Progenitor cell of endocrine pancreas (in vitro differentiated cells): ENCODE results near the gene SYTL4. TPM values are rescaled to one million over a fixed set of nuclear protein-coding genes. Genes with fewer than 3 reads are reported as not detected.

Experiments used
- DNase-seq: peaks from one replicate; pipeline ENCODE4 v3.0.0; 2021; ENCODE audit warnings: low spot score; ENCODE audit not compliant: unreplicated experiment
- H3K27ac Mint-ChIP-seq: 2 replicates; pipeline ENCODE4 v1.8.0; 2021; ENCODE audit warnings: mild to moderate bottlenecking, moderate library complexity, mixed read lengths
- H3K27me3 Mint-ChIP-seq: 2 replicates; pipeline ENCODE4 v1.8.0; 2021; ENCODE audit warnings: mixed read lengths
- H3K36me3 Mint-ChIP-seq: 2 replicates; pipeline ENCODE4 v1.8.0; 2022; ENCODE audit warnings: mixed read lengths; ENCODE audit not compliant: insufficient read depth
- H3K4me1 Mint-ChIP-seq: 2 replicates; pipeline ENCODE4 v1.8.0; 2021; ENCODE audit warnings: low read depth, mixed read lengths
- H3K4me3 Mint-ChIP-seq: 2 replicates; pipeline ENCODE4 v1.8.0; 2021; ENCODE audit warnings: low read depth, mild to moderate bottlenecking, moderate library complexity, mixed read lengths
- H3K9me3 Mint-ChIP-seq: 2 replicates; pipeline ENCODE4 v1.8.0; 2021; ENCODE audit warnings: low read depth, mixed read lengths
- total RNA-seq: library from RNA; stranded (reverse); gene quantifications from 2 replicates; pipeline ENCODE4 v1.2.1, GENCODE V29; 2021
- TF ChIP-seq, protein P1 (sequence below): fragments of 200-600 bp; sonication (generic); IDR thresholded peaks from one replicate; pipeline ENCODE4 v1.5.0; 2021; ENCODE audit warnings: antibody characterized with exemption, mild to moderate bottlenecking; ENCODE audit not compliant: unreplicated experiment

SYTL4 gene
- total RNA-seq, 1 donor from 2014 or later: 1.8 TPM

DNA sequence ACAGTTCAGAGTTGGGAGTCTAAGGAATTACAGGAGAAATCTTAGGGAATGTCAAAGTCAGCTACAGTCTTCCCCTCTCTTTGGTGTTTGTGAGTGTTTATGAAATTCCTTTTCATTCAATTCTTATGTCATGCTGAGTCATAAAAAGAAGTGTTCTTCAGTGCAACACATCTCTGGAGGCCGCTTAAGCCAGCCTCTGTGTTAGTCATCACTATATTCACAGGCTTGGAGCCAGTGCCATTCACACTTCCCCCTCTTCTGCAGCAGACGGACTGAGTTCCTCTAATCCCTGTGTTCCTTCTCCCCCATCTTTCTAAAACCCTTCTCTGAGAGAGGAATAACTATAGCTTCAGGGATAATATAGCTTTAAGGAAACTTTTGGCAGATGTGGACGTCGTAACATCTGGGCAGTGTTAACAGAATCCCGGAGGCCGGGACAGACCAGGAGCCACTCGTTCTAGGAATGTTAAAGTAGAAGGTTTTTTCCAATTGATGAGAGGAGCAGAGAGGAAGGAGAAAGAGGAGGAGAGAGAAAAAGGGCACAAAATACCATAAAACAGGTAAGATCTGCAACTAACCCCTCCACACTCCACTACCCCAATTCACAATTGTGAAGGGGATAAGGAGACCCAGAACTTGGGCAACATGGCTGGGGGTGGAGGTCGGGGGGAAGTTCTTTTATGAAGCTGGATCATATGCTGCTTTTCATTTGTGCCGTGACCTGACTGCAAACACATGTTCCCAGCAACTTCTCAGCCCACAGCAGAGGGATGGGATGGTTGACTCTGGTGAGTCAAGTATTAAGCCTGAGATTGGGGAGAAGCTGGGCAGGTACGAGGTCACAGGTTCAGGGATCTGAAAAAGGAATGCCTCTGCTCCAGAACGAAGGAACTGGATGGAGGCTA lies 87.7 kb downstream of the SYTL4 start, which contains the start of gene SRPX2:
Gene SRPX2, plus strand, starts transcription at position 244 of the 905 bp plus-strand sequence. CDS start 2,124 bp downstream, outside the sequence.
- TF ChIP-seq, protein P1, sequence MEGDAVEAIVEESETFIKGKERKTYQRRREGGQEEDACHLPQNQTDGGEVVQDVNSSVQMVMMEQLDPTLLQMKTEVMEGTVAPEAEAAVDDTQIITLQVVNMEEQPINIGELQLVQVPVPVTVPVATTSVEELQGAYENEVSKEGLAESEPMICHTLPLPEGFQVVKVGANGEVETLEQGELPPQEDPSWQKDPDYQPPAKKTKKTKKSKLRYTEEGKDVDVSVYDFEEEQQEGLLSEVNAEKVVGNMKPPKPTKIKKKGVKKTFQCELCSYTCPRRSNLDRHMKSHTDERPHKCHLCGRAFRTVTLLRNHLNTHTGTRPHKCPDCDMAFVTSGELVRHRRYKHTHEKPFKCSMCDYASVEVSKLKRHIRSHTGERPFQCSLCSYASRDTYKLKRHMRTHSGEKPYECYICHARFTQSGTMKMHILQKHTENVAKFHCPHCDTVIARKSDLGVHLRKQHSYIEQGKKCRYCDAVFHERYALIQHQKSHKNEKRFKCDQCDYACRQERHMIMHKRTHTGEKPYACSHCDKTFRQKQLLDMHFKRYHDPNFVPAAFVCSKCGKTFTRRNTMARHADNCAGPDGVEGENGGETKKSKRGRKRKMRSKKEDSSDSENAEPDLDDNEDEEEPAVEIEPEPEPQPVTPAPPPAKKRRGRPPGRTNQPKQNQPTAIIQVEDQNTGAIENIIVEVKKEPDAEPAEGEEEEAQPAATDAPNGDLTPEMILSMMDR: no peak
- no peak within 1 kb of the TSS for H3K27ac Mint-ChIP-seq
- no peak within 1 kb of the TSS for H3K4me3 Mint-ChIP-seq

DNA sequence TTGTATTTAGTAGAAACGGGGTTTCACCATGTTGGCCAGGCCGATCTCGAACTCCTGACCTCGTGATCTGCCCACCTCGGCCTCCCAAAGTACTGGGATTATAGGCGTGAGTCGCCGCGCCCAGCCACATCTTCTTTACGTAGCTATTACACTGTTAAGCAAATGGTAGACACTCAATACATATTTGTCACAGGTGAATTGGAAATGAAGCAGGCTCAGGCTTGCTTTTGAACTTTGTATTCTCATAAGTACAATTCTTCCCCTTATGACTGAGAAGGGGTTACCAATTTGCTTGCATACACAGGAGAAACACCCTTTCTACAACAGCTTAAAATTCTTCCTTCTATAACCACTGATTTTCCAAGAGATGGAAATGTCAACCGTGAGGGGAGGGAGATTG lies 88.7 kb downstream of the SYTL4 start:
- TF ChIP-seq, protein P1: no peak
- Mint-ChIP-seq H3K9me3 (peaks cover 21% of the 10 kb centered on the region), H3K27me3 (no peaks in the 10 kb centered on the region), H3K4me3 (no peak overlapping the region), H3K27ac (no peak overlapping the region), H3K4me1 (peaks cover 15% of the 10 kb centered on the region), H3K36me3 (no peaks in the 10 kb centered on the region)
- DNase-seq: no peak

More for the DNA sequence above, 87.7 kb downstream of the SYTL4 start, which contains the start of gene SRPX2:
- no peak for DNase-seq
- Mint-ChIP-seq H3K4me1 (peaks cover 20% of the 10 kb centered on the region), H3K36me3 (no peaks in the 10 kb centered on the region), H3K9me3 (peaks cover 18% of the 10 kb centered on the region), H3K27me3 (no peaks in the 10 kb centered on the region)

DNA sequence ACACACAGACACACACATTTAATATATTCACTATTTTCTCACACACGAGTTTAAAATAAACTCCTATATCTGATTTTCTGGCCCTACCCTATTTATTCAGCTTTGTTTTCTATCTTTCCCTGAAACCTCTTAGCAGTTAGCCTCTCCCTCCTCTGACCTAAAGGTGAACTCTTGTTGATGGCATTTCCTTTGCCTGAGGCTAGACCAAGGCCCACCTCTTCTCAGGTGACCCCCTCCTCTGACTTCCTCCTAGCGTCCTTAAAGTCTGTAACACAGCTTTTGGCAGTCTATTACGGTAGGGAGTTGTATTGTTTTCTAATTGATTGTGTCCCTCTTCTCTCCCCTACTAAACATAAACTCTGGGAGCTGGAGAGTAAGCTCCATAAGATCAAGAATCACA lies 89.6 kb downstream of the SYTL4 start:
- Mint-ChIP-seq H3K9me3 (peaks cover 22% of the 10 kb centered on the region), H3K36me3 (no peaks in the 10 kb centered on the region), H3K4me1 (peaks cover 13% of the 10 kb centered on the region), H3K27me3 (no peaks in the 10 kb centered on the region), H3K27ac (peak overlapping the region; percentile 88), H3K4me3 (no peak overlapping the region)
- TF ChIP-seq, protein P1: no peak
- no peak for DNase-seq

DNA sequence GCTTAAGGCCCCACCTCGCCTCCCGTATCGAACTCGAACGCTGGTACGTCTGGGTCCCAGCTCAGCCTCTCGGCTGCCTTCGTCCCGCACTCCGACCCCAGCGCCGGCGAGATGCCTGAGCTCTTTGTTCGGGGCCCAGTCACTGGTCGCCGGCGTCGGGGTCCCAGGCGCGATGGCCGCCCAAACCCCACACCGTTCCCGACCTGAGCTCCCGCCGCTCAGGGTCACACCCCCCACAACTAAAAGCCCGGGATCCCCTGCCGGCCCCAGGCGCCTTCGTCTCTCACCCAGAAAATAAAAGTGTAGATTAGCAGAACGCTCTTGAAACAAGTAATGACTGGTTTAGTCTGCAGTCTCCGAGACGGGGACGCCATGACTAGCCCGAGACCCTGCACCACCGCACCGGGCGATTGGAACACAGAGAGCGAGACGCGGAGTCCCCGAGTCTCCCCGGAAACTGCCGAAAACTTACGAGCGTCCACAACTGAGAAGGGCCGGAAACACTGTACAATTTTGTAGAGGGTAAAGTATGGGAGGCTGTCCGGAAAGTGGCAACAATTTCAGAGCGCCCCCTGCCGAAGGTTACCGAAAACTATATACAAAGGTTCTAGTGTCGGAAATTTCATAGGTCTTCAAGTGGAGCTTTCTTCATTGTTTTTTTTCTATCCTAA lies 95.5 kb downstream of the SYTL4 start, which contains the start of gene TSPAN6:
Gene TSPAN6, minus strand, starts transcription at position 486 of the 671 bp plus-strand sequence. Its CDS starts 112 bp downstream, at position 374.
- Mint-ChIP-seq H3K27me3 (no peaks in the 10 kb centered on the region), H3K4me3 (peak within 1 kb of the TSS; percentile 95), H3K27ac (peak within 1 kb of the TSS; percentile 99), H3K9me3 (peaks cover 19% of the 10 kb centered on the region), H3K4me1 (peaks cover 8% of the 10 kb centered on the region), H3K36me3 (peaks cover 11% of the 10 kb centered on the region)
- TF ChIP-seq, protein P1: peak; percentile 67
- DNase-seq: peak; percentile 74

DNA sequence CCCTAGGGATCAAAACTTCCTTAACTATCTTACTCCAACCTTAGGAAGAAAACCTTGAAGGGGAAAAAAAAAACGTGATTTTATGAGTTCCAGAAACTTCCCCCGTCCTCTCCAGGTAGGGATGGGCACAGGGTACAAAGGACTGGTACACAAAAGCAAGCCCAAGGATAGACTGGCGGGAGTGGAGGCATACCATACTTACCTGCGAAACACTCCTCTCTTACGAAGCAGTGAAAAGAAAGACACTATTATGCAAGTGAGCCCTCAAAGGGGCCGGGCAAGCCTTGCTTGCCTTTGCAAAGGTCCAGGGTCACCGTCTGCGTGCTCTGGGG lies 96.0 kb downstream of the SYTL4 start:
- no peak for DNase-seq
- TF ChIP-seq, protein P1: no peak
- Mint-ChIP-seq H3K4me3 (peak overlapping the region; percentile 95), H3K27ac (peak overlapping the region; percentile 99), H3K36me3 (peaks cover 11% of the 10 kb centered on the region), H3K9me3 (peaks cover 17% of the 10 kb centered on the region), H3K27me3 (no peaks in the 10 kb centered on the region), H3K4me1 (peaks cover 7% of the 10 kb centered on the region)
